ENCODE data around the gene CHMP2B.
"Not testable (repeated sequence)": the region's sequence is repeated elsewhere in the genome, so short reads cannot be mapped to it uniquely, and the experiment has no call there.

Gene CHMP2B

GRCh38 chr3:87267953-87268645, 41.0 kb downstream of the CHMP2B start:
- H3K27ac Mint-ChIP-seq = no peak overlapping the region
- H3K9me3 Mint-ChIP-seq = no peaks in the 10 kb centered on the region
- H3K4me1 Mint-ChIP-seq = peaks cover 31% of the 10 kb centered on the region
- no peaks in the 10 kb centered on the region for H3K27me3 Mint-ChIP-seq
- no peaks in the 10 kb centered on the region for H3K36me3 Mint-ChIP-seq
- no peak overlapping the region for H3K4me3 Mint-ChIP-seq

DNA sequence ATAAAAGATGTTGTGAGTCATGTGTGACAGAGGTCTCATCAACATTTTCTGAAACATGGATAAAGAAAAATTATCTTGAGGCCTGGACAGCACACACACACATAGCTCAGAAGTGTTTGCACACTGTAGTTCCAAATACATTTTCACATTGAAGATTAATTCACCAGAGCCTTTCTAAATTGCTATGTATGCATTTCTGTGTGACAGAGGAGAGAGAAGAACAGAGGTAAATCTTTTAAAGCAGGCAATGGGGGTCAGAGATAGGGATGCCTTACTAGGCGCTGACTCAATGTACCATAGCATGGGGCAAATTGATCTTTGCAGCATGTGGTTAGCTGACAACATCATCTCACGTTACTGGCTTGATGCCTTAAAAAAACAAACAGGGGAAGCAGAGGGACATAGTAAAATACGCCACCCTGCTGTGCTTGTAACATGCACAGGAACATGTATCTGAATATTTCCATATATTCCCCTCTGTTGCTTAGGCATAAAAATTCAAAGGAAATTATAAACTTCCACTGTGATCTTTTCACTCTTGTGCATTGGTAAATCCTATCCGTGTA, 41.6 kb downstream of the CHMP2B start:
- Mint-ChIP-seq H3K4me1 (peaks cover 31% of the 10 kb centered on the region), H3K9me3 (no peaks in the 10 kb centered on the region), H3K27me3 (peaks cover 1% of the 10 kb centered on the region), H3K27ac (no peak overlapping the region), H3K4me3 (no peak overlapping the region), H3K36me3 (no peaks in the 10 kb centered on the region)

GRCh38 chr3:87269723-87270122, 42.6 kb downstream of the CHMP2B start:
- Mint-ChIP-seq H3K4me3 (no peak overlapping the region), H3K27ac (peak overlapping the region; percentile 6), H3K36me3 (no peaks in the 10 kb centered on the region), H3K9me3 (no peaks in the 10 kb centered on the region), H3K4me1 (peaks cover 31% of the 10 kb centered on the region), H3K27me3 (peaks cover 1% of the 10 kb centered on the region)

DNA sequence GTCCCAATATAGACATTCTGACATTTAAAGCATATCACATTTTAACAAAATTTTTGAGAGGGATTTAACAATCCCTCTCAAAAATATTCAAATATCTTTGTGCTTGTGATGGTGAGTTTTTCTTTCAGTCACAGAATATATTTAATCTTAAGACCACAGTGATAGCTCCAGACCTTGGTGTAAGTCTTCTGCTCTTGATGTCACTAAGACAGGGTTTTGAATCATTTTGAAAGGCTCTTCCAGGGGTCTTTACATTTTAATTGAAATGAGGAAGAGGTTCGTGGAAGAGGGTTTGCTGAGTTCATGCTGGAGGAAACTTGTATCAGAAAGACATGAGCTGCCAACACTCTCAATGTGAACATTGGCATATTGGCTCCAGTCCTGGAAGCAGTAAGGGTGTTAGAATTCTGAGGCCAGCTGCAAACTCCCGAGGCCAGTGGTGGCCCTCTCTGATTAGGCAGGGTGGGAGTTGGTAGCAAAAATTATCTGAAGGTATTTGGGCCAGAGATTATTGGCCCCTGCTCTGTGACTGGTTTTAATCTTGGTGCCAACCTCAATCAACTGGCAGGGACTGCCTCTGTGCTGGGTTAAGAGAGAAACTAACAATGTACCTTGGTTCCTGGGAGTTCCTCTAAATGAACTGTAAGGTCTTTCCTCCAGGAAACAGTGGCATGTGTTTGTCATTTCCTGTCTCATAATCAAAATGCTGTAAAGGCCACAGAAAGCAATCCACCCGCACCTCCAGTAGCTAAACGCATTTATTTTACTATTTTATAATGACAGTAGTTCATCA, 44.0 kb downstream of the CHMP2B start:
- H3K27ac Mint-ChIP-seq = no peak overlapping the region
- H3K4me3 Mint-ChIP-seq = no peak overlapping the region
- no peaks in the 10 kb centered on the region for H3K9me3 Mint-ChIP-seq
- H3K36me3 Mint-ChIP-seq = no peaks in the 10 kb centered on the region
- peaks cover 31% of the 10 kb centered on the region for H3K4me1 Mint-ChIP-seq
- H3K27me3 Mint-ChIP-seq = peaks cover 1% of the 10 kb centered on the region

- Mint-ChIP-seq H3K4me1 (peaks cover 31% of the 10 kb centered on the region), H3K27me3 (peaks cover 1% of the 10 kb centered on the region), H3K9me3 (no peaks in the 10 kb centered on the region), H3K27ac (no peak overlapping the region), H3K4me3 (no peak overlapping the region), H3K36me3 (no peaks in the 10 kb centered on the region)
These were observed 45.7 kb downstream of the CHMP2B start for GRCh38 chr3:87272718-87273341.

DNA sequence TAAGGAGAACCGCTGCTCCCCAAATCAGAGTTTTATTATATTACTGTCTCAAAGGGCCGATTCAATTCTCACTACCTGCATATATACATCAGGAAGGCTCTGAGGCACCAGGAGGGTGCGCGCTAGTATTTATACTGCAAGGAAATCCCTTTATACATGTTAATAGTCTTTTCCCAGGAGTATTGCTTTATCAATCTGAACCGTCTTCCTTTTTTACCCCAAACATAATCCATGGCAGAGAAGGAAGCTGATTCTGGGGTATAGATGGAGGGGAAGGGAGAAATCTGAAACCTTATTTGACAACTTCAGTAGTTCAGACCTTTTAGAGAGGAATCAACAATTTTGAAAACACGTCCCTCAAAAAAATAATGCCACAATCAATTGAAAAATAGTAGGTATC, 49.4 kb downstream of the CHMP2B start, which contains the start of gene POU1F1:
POU1F1 (minus strand) TSS at position 101 of the 400 bp plus-strand sequence. CDS start 122 bp downstream, outside the sequence.
- peaks cover 1% of the 10 kb centered on the region for H3K27me3 Mint-ChIP-seq

GRCh38 chr3:87287011-87287410, 59.9 kb downstream of the CHMP2B start:
- H3K27ac Mint-ChIP-seq = no peak overlapping the region
- peaks cover 3% of the 10 kb centered on the region for H3K27me3 Mint-ChIP-seq
- H3K9me3 Mint-ChIP-seq = no peaks in the 10 kb centered on the region
- H3K36me3 Mint-ChIP-seq = no peaks in the 10 kb centered on the region
- no peaks in the 10 kb centered on the region for H3K4me1 Mint-ChIP-seq
- H3K4me3 Mint-ChIP-seq = no peak overlapping the region

More for the DNA sequence above, 49.4 kb downstream of the CHMP2B start, which contains the start of gene POU1F1:
- no peaks in the 10 kb centered on the region for H3K9me3 Mint-ChIP-seq
- H3K4me3 Mint-ChIP-seq = no peak within 1 kb of the TSS
- H3K36me3 Mint-ChIP-seq = no peaks in the 10 kb centered on the region
- H3K4me1 Mint-ChIP-seq = peaks cover 2% of the 10 kb centered on the region
- H3K27ac Mint-ChIP-seq = no peak within 1 kb of the TSS

- no peaks in the 10 kb centered on the region for H3K36me3 Mint-ChIP-seq
- H3K4me1 Mint-ChIP-seq = no peaks in the 10 kb centered on the region
- no peak overlapping the region for H3K4me3 Mint-ChIP-seq
- H3K9me3 Mint-ChIP-seq = no peaks in the 10 kb centered on the region
- no peak overlapping the region for H3K27ac Mint-ChIP-seq
- no peaks in the 10 kb centered on the region for H3K27me3 Mint-ChIP-seq
These were observed 61.3 kb downstream of the CHMP2B start for GRCh38 chr3:87288446-87288845.

DNA sequence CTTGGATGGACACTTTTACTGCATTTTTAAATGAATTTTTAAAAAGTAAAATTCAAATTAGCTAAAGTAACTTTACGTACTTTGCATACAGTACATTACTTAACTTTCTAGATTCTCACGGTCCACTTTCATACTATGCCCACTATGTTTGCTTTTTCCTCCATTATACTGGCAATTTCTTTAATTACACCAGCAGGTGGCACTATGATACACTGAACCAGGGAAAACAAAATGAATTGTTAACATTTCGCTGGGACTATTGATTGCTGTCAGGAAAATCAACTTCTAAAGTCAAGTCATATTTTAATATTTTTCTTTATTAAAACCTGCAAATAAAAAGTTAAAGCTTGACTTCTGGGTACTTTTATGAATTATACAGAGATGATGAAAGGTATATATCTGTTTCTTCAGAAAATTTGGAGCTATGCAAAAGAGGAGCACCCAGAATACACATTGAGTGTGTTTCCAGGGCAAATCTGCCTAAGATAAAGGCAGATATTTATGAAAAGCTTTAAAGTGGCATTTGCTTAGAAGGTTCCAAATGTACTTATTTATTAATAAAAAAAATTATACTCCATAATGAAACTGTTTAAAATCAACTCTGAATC, 71.1 kb downstream of the CHMP2B start:
- no peaks in the 10 kb centered on the region for H3K27me3 Mint-ChIP-seq
- no peaks in the 10 kb centered on the region for H3K36me3 Mint-ChIP-seq
- no peak overlapping the region for H3K27ac Mint-ChIP-seq
- no peaks in the 10 kb centered on the region for H3K9me3 Mint-ChIP-seq
- no peaks in the 10 kb centered on the region for H3K4me1 Mint-ChIP-seq
- H3K4me3 Mint-ChIP-seq = no peak overlapping the region

- H3K9me3 Mint-ChIP-seq, H3K4me1 Mint-ChIP-seq, H3K27ac Mint-ChIP-seq, H3K36me3 Mint-ChIP-seq, H3K4me3 Mint-ChIP-seq: not testable (repeated sequence)
- H3K27me3 Mint-ChIP-seq = peaks cover 10% of the 10 kb centered on the region
These were observed 77.9 kb downstream of the CHMP2B start for GRCh38 chr3:87305031-87305430.
